SK-MEL-5 (cell line): Measurements from ENCODE around the gene PACSIN2. TPM values are rescaled to one million over a fixed set of nuclear protein-coding genes. Genes with fewer than 3 reads are reported as not detected.
A peak's percentile ranks its signal among the peaks of the same experiment; 100 is the strongest.

Experiments
- DNase-seq: peaks from one replicate; pipeline ENCODE4 v3.0.0-alpha.2; 2016; ENCODE audit warnings: low read depth, low spot score
- in situ Hi-C: cut with HindIII; loops from 2 replicates; pipeline ENCODE4 v1.10.0; 2016; ENCODE audit warnings: low sequenced_read_pairs, high pct_unique_total_duplicates, low pct_unique_long_range_greater_than_20kb
- total RNA-seq: library from RNA; depleted of rRNA; stranded (reverse); fragments of >200 nt; shearing (Covaris generic); gene quantifications from 2 replicates; pipeline ENCODE4 v1.2.3, GENCODE V29; 2014

PACSIN2 gene
- total RNA-seq, 1 experiment from 2014 or later, result 210 TPM

- no peak for DNase-seq
- in situ Hi-C loops, result no loop called here
Observed at GRCh38 chr22:42855211-42855610, 159.7 kb downstream of the PACSIN2 start.

- in situ Hi-C loops, result no loop called here
- no peak for DNase-seq
Observed at GRCh38 chr22:42848941-42849550, 165.9 kb downstream of the PACSIN2 start.

- in situ Hi-C loops, result no loop called here
- DNase-seq, result no peak
Observed at GRCh38 chr22:42847110-42847509, 167.8 kb downstream of the PACSIN2 start.

GRCh38 chr22:42844756-42845155 is 170.2 kb downstream of the PACSIN2 start:
- peak; percentile 73 for DNase-seq
- in situ Hi-C loops, result no loop called here

- in situ Hi-C loops, result no loop called here
Observed at GRCh38 chr22:42842658-42843370, 172.1 kb downstream of the PACSIN2 start.

GRCh38 chr22:42841444-42841843 is 173.5 kb downstream of the PACSIN2 start:
- in situ Hi-C loops, result no loop called here
- DNase-seq, result no peak

More at GRCh38 chr22:42842658-42843370, 172.1 kb downstream of the PACSIN2 start:
- no peak for DNase-seq

GRCh38 chr22:42837556-42837955 is 177.4 kb downstream of the PACSIN2 start:
- in situ Hi-C loops, result no loop called here
- no peak for DNase-seq

GRCh38 chr22:42836026-42836425 is 178.9 kb downstream of the PACSIN2 start:
- DNase-seq, result no peak
- in situ Hi-C loops, result no loop called here

- no peak for DNase-seq
- in situ Hi-C loops, result no loop called here
Observed at GRCh38 chr22:42834177-42834949, 180.6 kb downstream of the PACSIN2 start.

- in situ Hi-C loops, result no loop called here
- no peak for DNase-seq
Observed at GRCh38 chr22:42833104-42833503, 181.8 kb downstream of the PACSIN2 start.

GRCh38 chr22:42831712-42832111 is 183.2 kb downstream of the PACSIN2 start:
- DNase-seq, result no peak
- in situ Hi-C loops, result no loop called here

GRCh38 chr22:42830161-42830560 is 184.8 kb downstream of the PACSIN2 start:
- DNase-seq, result no peak
- in situ Hi-C loops, result no loop called here

GRCh38 chr22:42829302-42829701 is 185.6 kb downstream of the PACSIN2 start:
- in situ Hi-C loops, result no loop called here
- peak; percentile 47 for DNase-seq

- no peak for DNase-seq
- in situ Hi-C loops, result no loop called here
Observed at GRCh38 chr22:42825796-42826195, 189.2 kb downstream of the PACSIN2 start.

- in situ Hi-C loops, result no loop called here
- no peak for DNase-seq
Observed at GRCh38 chr22:42821386-42821785, 193.6 kb downstream of the PACSIN2 start.

GRCh38 chr22:42820045-42820763 is 194.7 kb downstream of the PACSIN2 start:
- in situ Hi-C loops, result no loop called here
- peak; percentile 66 for DNase-seq
